OCI-LY3 (cell line): ENCODE data around the gene SOX8.

ENCODE experiments used
- CTCF ChIP-seq: fragments of 200-600, 300-600 bp; sonication (generic); IDR thresholded peaks from 2 replicates; pipeline ENCODE4 v1.5.1; 2014; ENCODE audit warnings: antibody characterized with exemption, low read length, low read depth
- EZH2phosphoT487 ChIP-seq: fragments of 200-600 bp; shearing (Covaris generic); IDR thresholded peaks from 2 replicates; pipeline ENCODE4 v1.6.1; 2018; ENCODE audit warnings: antibody characterized with exemption, mixed run types, low read depth

GRCh38 chr16:969508-970385 lies 11.8 kb upstream of the SOX8 start:
- no peak for TF ChIP-seq CTCF
- no peak for TF ChIP-seq EZH2phosphoT487
